ENCODE results near the gene PGLYRP1.

PGLYRP1 gene

GRCh38 chr19:45994998-45995714, 27.7 kb downstream of the PGLYRP1 start, which contains the start of gene CCDC61 (continued):
- TF ChIP-seq ZNF518A (tag by site-specific recombination; conservative IDR thresholded peaks at IDR 0.05; ENCODE audit: low read depth) (no peak), ZBTB7A (tag by site-specific recombination; IDR thresholded peaks at IDR 0.05; ENCODE audit: low read depth) (peak; percentile 83), KLF17 (tag by site-specific recombination; IDR thresholded peaks at IDR 0.05) (no peak), ZNF23 (tag by site-specific recombination; IDR thresholded peaks at IDR 0.05; ENCODE audit: borderline replicate concordance) (no peak), TSHZ1 (tag by site-specific recombination; IDR thresholded peaks at IDR 0.05; ENCODE audit: borderline replicate concordance) (no peak), ZNF112 (tag by site-specific recombination; IDR thresholded peaks at IDR 0.05) (no peak), HOXD13 (CRISPR knock-in tag; IDR thresholded peaks at IDR 0.05; ENCODE audit: borderline replicate concordance) (no peak), ZNF624 (tag by site-specific recombination; IDR thresholded peaks at IDR 0.05) (no peak), ZNF18 (tag by site-specific recombination; IDR thresholded peaks at IDR 0.05) (no peak), ZNF521 (tag by site-specific recombination; IDR thresholded peaks at IDR 0.05) (no peak), GFI1B (tag by site-specific recombination; IDR thresholded peaks at IDR 0.05) (no peak; the same call in 1 of the 2 replicates), ZNF544 (tag by site-specific recombination; IDR thresholded peaks at IDR 0.05) (no peak), ZNF707 (tag by site-specific recombination; IDR thresholded peaks at IDR 0.05) (no peak), ZNF530 (tag by site-specific recombination; IDR thresholded peaks at IDR 0.05; ENCODE audit: low read depth) (no peak), PRDM10 (tag by site-specific recombination; IDR thresholded peaks at IDR 0.05) (no peak), ZNF560 (tag by site-specific recombination; IDR thresholded peaks at IDR 0.05; ENCODE audit: borderline replicate concordance) (no peak), ZNF10 (tag by site-specific recombination; IDR thresholded peaks at IDR 0.05) (no peak; the same call in 1 of the 2 replicates), ZNF311 (tag by site-specific recombination; IDR thresholded peaks at IDR 0.05; ENCODE audit: borderline replicate concordance) (no peak), ZNF26 (tag by site-specific recombination; IDR thresholded peaks at IDR 0.05) (no peak), ZNF449 (tag by site-specific recombination; IDR thresholded peaks at IDR 0.05) (0 out of 2 replicates have a peak, but pooled peaks have one; percentile 13)

Measured in HEK293 (cell line).